GM20000 (cell line): ENCODE data around the gene JPH2.

Experiments
- DNase-seq: peaks from one replicate; pipeline ENCODE4 v3.0.0; 2012; ENCODE audit warnings: low spot score
- CTCF ChIP-seq: IDR thresholded peaks from 2 replicates; pipeline ENCODE4 v1.5.1; 2012; ENCODE audit warnings: mild to moderate bottlenecking, control low read depth; ENCODE audit errors: extremely low read depth, missing control alignments

The JPH2 gene

GRCh38 chr20:44085616-44086434 lies 101.2 kb downstream of the JPH2 start:
- no peak for DNase-seq
- TF ChIP-seq CTCF, result no peak

GRCh38 chr20:44084891-44085290 lies 102.1 kb downstream of the JPH2 start:
- DNase-seq, result no peak

GRCh38 chr20:44084439-44084838 lies 102.5 kb downstream of the JPH2 start:
- no peak for DNase-seq
- TF ChIP-seq CTCF, result no peak

More at GRCh38 chr20:44084891-44085290, 102.1 kb downstream of the JPH2 start:
- no peak for TF ChIP-seq CTCF

GRCh38 chr20:44083220-44083933 lies 103.6 kb downstream of the JPH2 start:
- no peak for DNase-seq
- no peak for TF ChIP-seq CTCF

- no peak for DNase-seq
- TF ChIP-seq CTCF, result no peak
Observed at GRCh38 chr20:44081888-44082287, 105.1 kb downstream of the JPH2 start.

- DNase-seq, result no peak
- TF ChIP-seq CTCF, result no peak
Observed at GRCh38 chr20:44081476-44081875, 105.5 kb downstream of the JPH2 start.

- peak; percentile 95 for TF ChIP-seq CTCF
- peak; percentile 84 for DNase-seq
Observed at GRCh38 chr20:44080646-44081267, 106.2 kb downstream of the JPH2 start.
